H1 (cell line): Measurements from ENCODE around the gene P4HB. TPM values are rescaled to one million over a fixed set of nuclear protein-coding genes. Genes with fewer than 3 reads are reported as not detected.

Experiments
- CTCF ChIA-PET: fragments of 300-600 bp; sonication (Branson Sonifier 250); formaldehyde crosslinking; loops from one replicate; lab custom pipeline; 2021; ENCODE audit not compliant: partially characterized antibody; lab: Charles Lee
- POLR2A ChIA-PET: fragments of 300-600 bp; sonication (Branson Sonifier 250); formaldehyde crosslinking; loops from one replicate; lab custom pipeline; 2021; ENCODE audit warnings: inconsistent platforms; ENCODE audit not compliant: partially characterized antibody; lab: Charles Lee
- DNase-seq, 2 experiments: peaks; one replicate each; pipeline versions ENCODE4 v3.0.0 to v3.0.0-alpha.2; 2010 to 2022; ENCODE audit warnings: low spot score in 2 of 2, low read depth in 1 of 2, mixed read lengths in 1 of 2
- FAIRE-seq: peaks from 2 replicates; lab custom pipeline; 2011; peaks lifted over from hg19 to GRCh38; lab: Jason Lieb, UNC
- H2AFZ ChIP-seq: 2 replicates; pipeline ENCODE4 v1.8.1; 2012; ENCODE audit warnings: low read length, inconsistent platforms
- H2AK5ac ChIP-seq: 2 replicates; pipeline ENCODE4 v1.6.1; 2013; ENCODE audit warnings: low read depth, low read length
- H2BK120ac ChIP-seq: replicated peaks from 2 replicates; pipeline ENCODE3; 2013; ENCODE audit warnings: low read depth, low read length, inconsistent platforms
- H2BK12ac ChIP-seq: 2 replicates; pipeline ENCODE4 v1.6.1; 2013; ENCODE audit warnings: low read depth, low read length
- H2BK15ac ChIP-seq: 2 replicates; pipeline ENCODE4 v1.6.1; 2013; ENCODE audit warnings: low read length
- H2BK20ac ChIP-seq: 2 replicates; pipeline ENCODE4 v1.6.1; 2013; ENCODE audit warnings: low read length
- H2BK5ac ChIP-seq: 2 replicates; pipeline ENCODE4 v1.6.1; 2013; ENCODE audit warnings: low read depth, low read length
- H3K14ac ChIP-seq: 2 replicates; pipeline ENCODE4 v1.6.1; 2013; ENCODE audit warnings: inconsistent platforms; ENCODE audit not compliant: insufficient read length
- H3K18ac ChIP-seq: 2 replicates; pipeline ENCODE4 v1.6.1; 2013; ENCODE audit warnings: low read length; ENCODE audit errors: extremely low read depth
- H3K23ac ChIP-seq: 2 replicates; pipeline ENCODE4 v1.6.1; 2013; ENCODE audit warnings: inconsistent platforms; ENCODE audit not compliant: insufficient read length
- H3K23me2 ChIP-seq: 2 replicates; pipeline ENCODE4 v1.6.1; 2013; ENCODE audit warnings: low read depth, low read length
- H3K27ac ChIP-seq: 2 replicates; pipeline ENCODE4 v1.6.1; 2011; ENCODE audit warnings: low read depth, low read length, inconsistent platforms
- H3K27me3 ChIP-seq, 4 experiments: replicated peaks in 1 of 4; 1 replicate in 1 of 4; 2 replicates in 3 of 4; pipeline versions ENCODE4 v1.6.1 to v1.8.1; 2011 to 2013; ENCODE audit warnings: low read length in 3 of 4, mild to moderate bottlenecking in 3 of 4, inconsistent platforms in 2 of 4, mixed read lengths in 2 of 4, moderate library complexity in 1 of 4; ENCODE audit not compliant: control insufficient read depth in 3 of 4, insufficient read depth in 3 of 4; ENCODE audit errors: extremely low read depth in 1 of 4
- H3K36me3 ChIP-seq, 4 experiments: 2 replicates each; pipeline versions ENCODE4 v1.6.1 to v1.8.1; 2011 to 2013; ENCODE audit warnings: mild to moderate bottlenecking in 4 of 4, low read length in 3 of 4, moderate library complexity in 2 of 4, control low read depth in 1 of 4, inconsistent platforms in 1 of 4; ENCODE audit not compliant: insufficient read depth in 4 of 4, control insufficient read depth in 2 of 4
- H3K4ac ChIP-seq: replicated peaks from 2 replicates; pipeline ENCODE3; 2013; ENCODE audit warnings: low read length, low read depth, mixed read lengths, inconsistent platforms; ENCODE audit not compliant: insufficient read length
- H3K4me1 ChIP-seq, 4 experiments: replicated peaks in 1 of 4; 1 replicate in 1 of 4; 2 replicates in 3 of 4; pipeline versions ENCODE4 v1.6.1 to v1.8.1; 2011 to 2013; ENCODE audit warnings: low read length in 3 of 4, inconsistent platforms in 2 of 4, mixed read lengths in 1 of 4; ENCODE audit not compliant: insufficient read depth in 4 of 4, control insufficient read depth in 3 of 4
- H3K4me2 ChIP-seq, 2 experiments: 2 replicates each; pipeline versions ENCODE4 v1.6.1 to v1.8.1; 2011 to 2013; ENCODE audit warnings: low read depth in 2 of 2, low read length in 2 of 2, control low read depth in 1 of 2, inconsistent platforms in 1 of 2, mild to moderate bottlenecking in 1 of 2; ENCODE audit not compliant: insufficient read depth in 1 of 2
- H3K4me3 ChIP-seq, 4 experiments: fragments of 200-600, 300-600 bp in 1 of 4; sonication (generic), shearing (Covaris generic), sonication (Bioruptor Twin) in 1 of 4; 2 replicates each; pipeline versions ENCODE4 v1.5.1 to v1.8.1; 2011 to 2016; ENCODE audit warnings: low read length in 4 of 4, low read depth in 3 of 4, control low read depth in 2 of 4, inconsistent platforms in 2 of 4, mild to moderate bottlenecking in 2 of 4, mixed read lengths in 1 of 4, moderate library complexity in 1 of 4; ENCODE audit not compliant: insufficient read depth in 2 of 4; ENCODE audit errors: extremely low read depth in 1 of 4
- H3K56ac ChIP-seq: replicated peaks from 2 replicates; pipeline ENCODE3; 2013; ENCODE audit warnings: low read depth, mild to moderate bottlenecking, mixed read lengths, low read length, inconsistent platforms; ENCODE audit not compliant: insufficient read length
- H3K79me1 ChIP-seq: 2 replicates; pipeline ENCODE4 v1.6.1; 2013; ENCODE audit warnings: low read depth, low read length, control low read depth
- H3K79me2 ChIP-seq, 2 experiments: 2 replicates each; pipeline versions ENCODE4 v1.6.1 to v1.8.1; 2012 to 2013; ENCODE audit warnings: low read length in 2 of 2, mild to moderate bottlenecking in 2 of 2, inconsistent platforms in 1 of 2; ENCODE audit not compliant: insufficient read depth in 2 of 2, control insufficient read depth in 1 of 2
- H3K9ac ChIP-seq, 4 experiments: replicated peaks in 1 of 4; 1 replicate in 1 of 4; 2 replicates in 3 of 4; pipeline versions ENCODE4 v1.6.1 to v1.8.1; 2011 to 2013; ENCODE audit warnings: low read depth in 3 of 4, low read length in 3 of 4, control low read depth in 2 of 4, mild to moderate bottlenecking in 2 of 4, moderate library complexity in 2 of 4, inconsistent platforms in 1 of 4; ENCODE audit errors: extremely low read depth in 1 of 4
- H3K9me3 ChIP-seq, 2 experiments: 2 replicates each; pipeline versions ENCODE4 v1.6.1 to v1.8.1; 2012 to 2013; ENCODE audit warnings: mild to moderate bottlenecking in 2 of 2, moderate library complexity in 2 of 2, control low read depth in 1 of 2, inconsistent platforms in 1 of 2, low read depth in 1 of 2, low read length in 1 of 2, mixed read lengths in 1 of 2; ENCODE audit not compliant: insufficient read depth in 2 of 2
- H4K20me1 ChIP-seq, 2 experiments: replicated peaks in 1 of 2; 2 replicates each; pipeline versions ENCODE3 to v1.8.1; 2011 to 2013; ENCODE audit warnings: inconsistent platforms in 2 of 2, low read length in 2 of 2, mild to moderate bottlenecking in 1 of 2; ENCODE audit not compliant: insufficient read depth in 2 of 2, control insufficient read depth in 1 of 2
- H4K5ac ChIP-seq: 2 replicates; pipeline ENCODE4 v1.6.1; 2013; ENCODE audit warnings: low read length, low read depth, mixed read lengths, inconsistent platforms; ENCODE audit not compliant: insufficient read length
- H4K8ac ChIP-seq: 2 replicates; pipeline ENCODE4 v1.8.0; 2013; ENCODE audit warnings: mild to moderate bottlenecking, moderate library complexity, low read length, inconsistent platforms; ENCODE audit not compliant: insufficient read depth; ENCODE audit errors: extremely low read depth
- H4K91ac ChIP-seq: replicated peaks from 2 replicates; pipeline ENCODE3; 2013; ENCODE audit warnings: low read length, mixed read lengths, inconsistent platforms; ENCODE audit not compliant: insufficient read length
- ASH2L ChIP-seq: fragments of 200-600, 300-600 bp; sonication (generic); IDR thresholded peaks from one replicate; pipeline ENCODE4 v1.7.1; 2017; ENCODE audit warnings: low read length
- EGR1 ChIP-seq: IDR thresholded peaks from 2 replicates; pipeline ENCODE4 v1.6.1; 2011; ENCODE audit warnings: low read depth, low read length, borderline replicate concordance
- JUND ChIP-seq: IDR thresholded peaks from 2 replicates; pipeline ENCODE4 v1.6.1; 2011; ENCODE audit warnings: mild to moderate bottlenecking, improper control_type of control experiment, low read length
- KDM1A ChIP-seq: fragments of 200-600, 300-600 bp; sonication (generic); IDR thresholded peaks from 2 replicates; pipeline ENCODE4 v1.7.1; 2016; ENCODE audit warnings: mild to moderate bottlenecking, low read length, borderline replicate concordance
- KDM4A ChIP-seq: IDR thresholded peaks from one replicate; pipeline ENCODE4 v1.7.1; 2012; ENCODE audit warnings: low read depth, mild to moderate bottlenecking, moderate library complexity, low read length, inconsistent platforms; ENCODE audit not compliant: severe bottlenecking
- PHF8 ChIP-seq: fragments of 200-600 bp; sonication (generic); conservative IDR thresholded peaks from 2 replicates; pipeline ENCODE4 v1.7.1; 2012; ENCODE audit warnings: low read depth, mild to moderate bottlenecking, inconsistent platforms, low read length, moderate library complexity
- RFX5 ChIP-seq: IDR thresholded peaks from 2 replicates; pipeline ENCODE4 v1.6.1; 2011; ENCODE audit warnings: low read depth, low read length, improper control_type of control experiment, borderline replicate concordance
- SIX5 ChIP-seq: IDR thresholded peaks from 2 replicates; pipeline ENCODE4 v1.6.1; 2011; ENCODE audit warnings: mild to moderate bottlenecking, low read depth, low read length
- SRF ChIP-seq: IDR thresholded peaks from 2 replicates; pipeline ENCODE4 v1.6.1; 2011; ENCODE audit warnings: mild to moderate bottlenecking, low read depth, low read length, moderate library complexity
- TEAD4 ChIP-seq: IDR thresholded peaks from 2 replicates; pipeline ENCODE4 v1.6.1; 2012; ENCODE audit warnings: low read depth, low read length, inconsistent platforms, mixed read lengths
- WGBS, 2 experiments: shearing (Covaris generic) in 1 of 2; methylation state at CpG; one replicate each; pipeline versions ENCODE4 v1.1.6 to v1.1.7; 2013 to 2015; ENCODE audit warnings: low lambda C conversion rate in 2 of 2, mixed read lengths in 2 of 2, inconsistent platforms in 1 of 2, low coverage in 1 of 2, missing lambda C conversion rate in 1 of 2; ENCODE audit not compliant: insufficient replicate concordance in 2 of 2, insufficient coverage in 1 of 2, insufficient read length in 1 of 2; ENCODE audit errors: extremely low coverage in 1 of 2, missing lambda C conversion rate in 1 of 2; 5-methylcytosine and 5-hydroxymethylcytosine counted together
- polyA plus RNA-seq, 7 experiments: library from polyadenylated mRNA; depleted of rRNA in 3 of 7; stranded (reverse) in 5 of 7; unstranded in 2 of 7; fragments of >200 nt in 5 of 7; fragments of 200-250 nt in 2 of 7; gene quantifications; 1 replicate in 5 of 7; 2 replicates in 1 of 7; 4 replicates in 1 of 7; pipeline versions ENCODE4 v1.2.1 to v1.2.3, GENCODE V29; 2011 to 2013; ENCODE audit warnings: missing spikeins in 2 of 7, mixed read lengths in 2 of 7
- total RNA-seq: library from RNA; stranded (reverse); fragmentation: NEBNext Ultra II Directional; extraction: Animal tissue kit (Norgen Biotek cat#: 25700); gene quantifications from 2 replicates; pipeline ENCODE4 v1.2.1, GENCODE V29; 2021

P4HB gene
- total and polyA plus RNA-seq, 2 of the 8 experiments (the other 6 are each of a cell fraction or from before 2014, with no cell fraction given): 41.4 to 379 TPM

DNA sequence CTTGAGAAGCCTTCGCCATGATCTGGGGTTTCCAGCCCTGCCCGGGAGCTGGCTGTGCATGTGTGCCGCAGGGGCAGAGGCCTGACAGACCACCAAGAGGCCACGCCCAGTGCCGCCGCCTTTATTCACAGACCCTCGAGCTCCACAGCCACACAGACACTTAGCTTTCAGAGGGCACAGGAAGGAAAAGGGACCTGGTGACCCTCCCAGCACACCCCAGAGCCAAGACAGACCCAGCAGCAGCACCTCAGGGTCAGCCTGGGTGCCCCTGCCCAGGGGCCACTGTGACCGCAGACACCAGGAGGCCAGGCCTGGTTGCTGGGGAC is 38.1 kb downstream of the P4HB start:
- POLR2A ChIA-PET: interaction anchor here (0.9 to 1.9 kb wide), 9 partner anchors 11 to 99 kb away, joined by 3 to 11 read pairs (median 4); partner anchors contain the start of genes ARHGDIA and MCRIP1
- H3K27me3 ChIP-seq: no peaks in the 10 kb centered on the region
- no peak overlapping the region for H3K4me2 ChIP-seq
- TF ChIP-seq KDM4A (no peak), ASH2L (no peak), SIX5 (no peak), KDM1A (no peak), JUND (no peak), PHF8 (no peak), SRF (no peak), EGR1 (no peak), TEAD4 (no peak), RFX5 (no peak)

More for the DNA sequence above, 38.1 kb downstream of the P4HB start:
- Histone ChIP-seq H2BK20ac (no peak overlapping the region), H4K5ac (no peak overlapping the region), H2BK120ac (no peak overlapping the region), H3K56ac (no peak overlapping the region), H2AK5ac (no peak overlapping the region), H3K4ac (no peak overlapping the region), H3K9ac (no peak overlapping the region), H3K18ac (no peak overlapping the region), H3K23ac (no peak overlapping the region), H2BK5ac (no peak overlapping the region), H3K27ac (no peak overlapping the region), H3K14ac (no peak overlapping the region), H2AFZ (no peak overlapping the region), H3K79me2 (peaks cover 0 to 3% of the 10 kb centered on the region in 2 experiments; a peak in 1 of 4 replicates), H2BK12ac (no peak overlapping the region), H3K79me1 (peaks cover 2% of the 10 kb centered on the region; the same call in 1 of the 2 replicates), H3K23me2 (no peaks in the 10 kb centered on the region), H3K4me1 (peaks cover 0 to 16% (median 9%) of the 10 kb centered on the region in 4 experiments; a peak in 6 of 7 replicates), H2BK15ac (no peak overlapping the region), H3K36me3 (no peaks in the 10 kb centered on the region), H4K8ac (no peak overlapping the region), H3K9me3 (no peaks in the 10 kb centered on the region), H4K20me1 (peaks cover 4 to 10% of the 10 kb centered on the region in 2 experiments), H3K4me3 (no peak overlapping the region), H4K91ac (no peak overlapping the region)
- FAIRE-seq (no peak), DNase-seq (no peak)
- 86% methylated on average over 8 of the region's 8 CpGs; no CpG with 5 or more reads in 1 of the 2 experiments for WGBS, 2 experiments
- CTCF ChIA-PET: interaction anchor here (0.6 to 2.5 kb wide), 16 partner anchors 9 to 591 kb away, joined by 3 to 19 read pairs (median 4); partner anchors contain the start of gene PPP1R27
